Left kidney (tissue), 2 donors: ENCODE data around the gene RNF141. TPM values are rescaled to one million over a fixed set of nuclear protein-coding genes. Genes with fewer than 3 reads are reported as not detected.

Experiments
- DNase-seq: peaks from one replicate; pipeline ENCODE4 v3.0.0-alpha.2; 2013
- polyA plus RNA-seq: library from polyadenylated mRNA; unstranded; fragments of 120-200 nt; gene quantifications from one replicate; pipeline ENCODE4 v1.2.1, GENCODE V29; 2013; ENCODE audit not compliant: insufficient read length

The RNF141 gene
- polyA plus RNA-seq, 1 donor = 45.1 TPM

DNA sequence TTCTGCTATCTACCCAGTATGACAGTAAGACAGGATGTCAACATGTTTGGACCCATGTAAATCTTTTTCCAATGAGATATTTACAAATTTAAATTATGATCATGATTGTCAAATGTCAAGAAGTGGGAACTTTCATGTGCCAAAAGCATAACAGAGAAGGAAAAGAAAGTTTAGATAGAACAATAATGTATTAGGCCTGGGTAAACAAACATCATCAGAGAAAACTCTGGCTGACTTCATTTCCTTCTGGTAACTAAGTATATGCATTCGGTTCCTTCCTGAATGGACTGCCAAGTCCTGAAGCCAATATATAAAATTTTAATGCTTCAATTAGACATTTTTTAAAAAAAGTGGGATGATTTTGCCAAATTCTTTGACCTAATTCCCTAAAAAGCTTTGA lies 16.5 kb downstream of the RNF141 start:
- peak; percentile 32 for DNase-seq

DNA sequence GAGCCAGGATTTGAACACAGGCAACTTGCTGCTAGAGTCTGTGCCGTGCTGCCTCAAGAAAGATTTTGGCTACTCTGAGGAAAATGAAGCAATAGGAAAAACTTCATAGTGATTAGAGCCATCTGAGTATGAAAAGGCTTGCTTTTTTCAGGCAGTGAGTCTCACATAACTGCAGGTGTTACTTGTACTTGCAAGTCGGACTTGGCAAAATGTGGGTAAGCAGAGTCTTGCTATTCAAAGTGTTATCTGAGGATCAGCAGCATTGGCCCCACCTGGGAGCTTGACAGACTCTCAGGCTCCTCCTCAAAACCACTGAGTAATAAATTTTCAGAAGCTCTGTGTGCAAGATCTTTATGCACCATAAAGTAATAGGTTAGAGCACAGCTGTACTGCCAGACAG lies 18.1 kb downstream of the RNF141 start:
- no peak for DNase-seq

DNA sequence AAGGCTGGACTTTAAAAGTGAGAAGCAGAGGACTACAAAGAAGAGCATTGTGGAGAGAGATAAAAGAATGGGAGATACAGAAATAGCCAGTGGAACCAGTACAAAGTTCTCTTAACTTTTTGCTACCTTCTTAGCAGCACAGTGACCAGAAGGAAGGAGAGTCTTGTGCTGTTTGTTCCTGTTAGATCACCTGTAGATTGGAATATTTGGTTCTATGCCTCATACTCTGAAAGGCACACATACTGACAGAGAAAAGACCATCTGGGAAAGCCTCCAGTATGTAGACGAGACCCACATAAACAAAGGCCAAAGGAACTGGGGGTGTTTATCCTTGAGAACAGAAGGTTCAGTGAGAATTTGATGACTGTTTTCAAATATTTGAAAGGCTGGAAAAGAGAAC lies 18.7 kb downstream of the RNF141 start:
- no peak for DNase-seq

DNA sequence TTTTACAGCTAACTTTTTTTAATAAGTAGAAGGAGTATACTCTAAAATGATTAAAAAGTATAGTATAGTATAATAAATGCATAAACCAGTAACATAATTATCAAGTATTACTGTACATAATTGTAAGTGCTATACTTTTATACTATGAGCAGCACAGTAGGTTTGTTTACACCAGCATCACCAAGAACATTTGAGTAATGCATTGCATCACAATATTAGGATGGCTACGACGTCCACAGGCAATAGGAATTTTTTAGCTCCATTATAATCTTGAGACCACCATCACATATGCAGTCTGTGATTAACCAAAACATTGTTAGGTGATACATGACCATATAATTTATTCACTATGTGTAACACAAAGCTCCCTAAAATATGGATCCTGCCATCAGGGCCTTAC lies 20.4 kb downstream of the RNF141 start:
- no peak for DNase-seq

DNA sequence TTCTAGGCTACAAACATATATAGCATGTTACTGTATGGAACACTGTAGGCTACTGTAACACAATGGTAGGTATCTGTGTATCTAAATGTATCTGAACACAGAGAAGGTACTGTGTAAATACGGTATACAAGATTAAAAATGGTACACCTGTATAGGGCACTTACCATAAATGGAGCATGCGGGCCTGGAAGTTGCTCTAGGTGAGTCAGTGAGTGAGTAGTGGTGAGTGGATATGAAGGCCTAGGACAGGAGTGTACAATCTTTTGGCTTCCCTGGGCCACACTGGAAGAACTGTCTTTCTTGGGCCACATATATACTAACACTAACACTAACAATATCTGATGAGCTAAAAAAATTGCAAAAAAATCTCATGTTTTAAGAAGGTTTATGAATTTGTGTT lies 21.4 kb downstream of the RNF141 start:
- DNase-seq = no peak

DNA sequence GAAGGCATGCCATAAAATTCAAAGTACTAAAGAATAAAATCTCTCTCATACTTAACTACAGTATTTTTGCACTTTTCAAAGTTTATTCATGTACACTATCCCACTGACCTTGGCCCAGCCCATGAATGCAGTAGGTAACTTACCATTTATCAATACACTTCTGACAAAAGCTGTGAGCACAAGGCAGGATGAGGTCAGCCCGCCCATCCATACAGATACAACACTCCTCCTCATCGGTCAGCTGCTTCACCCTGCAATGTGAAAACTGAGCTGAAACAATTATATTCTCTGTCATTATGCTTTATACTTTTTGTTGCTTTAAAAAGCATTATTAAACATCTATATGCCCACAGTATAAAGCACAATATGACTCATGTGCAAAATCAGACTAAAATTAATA lies 22.1 kb downstream of the RNF141 start:
- no peak for DNase-seq

DNA sequence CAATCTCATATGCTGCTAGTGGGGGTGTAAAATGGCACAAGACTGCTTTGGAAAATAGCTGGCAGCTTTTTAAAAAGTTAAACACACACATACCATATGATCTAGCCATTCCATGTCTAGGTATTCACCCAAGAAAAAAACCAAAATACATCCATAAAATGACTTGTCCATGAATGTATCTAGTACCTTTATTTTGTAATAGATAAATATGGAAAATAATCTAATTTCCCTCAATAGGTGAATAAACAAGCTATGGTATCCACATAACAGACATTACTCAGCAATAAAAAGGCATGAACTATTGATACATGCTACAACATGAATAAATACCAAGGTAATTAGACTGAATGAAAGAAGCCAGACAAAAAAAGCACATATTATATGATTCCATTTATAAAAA lies 22.9 kb downstream of the RNF141 start:
- no peak for DNase-seq

DNA sequence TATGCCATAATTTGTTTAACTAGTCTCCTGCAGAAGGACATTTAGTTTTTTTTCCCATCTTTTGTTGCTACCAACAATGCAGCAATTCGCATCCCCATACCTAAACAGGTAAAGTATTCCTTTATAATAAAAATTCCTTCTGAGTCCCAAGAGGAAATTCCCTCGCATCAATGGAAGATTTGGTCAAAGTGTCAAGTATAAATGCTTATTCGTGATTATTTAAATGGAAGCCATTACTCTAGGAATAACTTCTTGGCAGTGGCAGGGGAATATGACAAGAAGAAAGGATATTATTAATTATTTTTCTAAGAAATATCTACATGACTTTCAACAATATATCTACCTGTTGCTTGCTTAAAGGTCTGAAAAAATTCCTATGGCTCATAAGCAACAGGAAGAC lies 25.6 kb downstream of the RNF141 start:
- DNase-seq = no peak

DNA sequence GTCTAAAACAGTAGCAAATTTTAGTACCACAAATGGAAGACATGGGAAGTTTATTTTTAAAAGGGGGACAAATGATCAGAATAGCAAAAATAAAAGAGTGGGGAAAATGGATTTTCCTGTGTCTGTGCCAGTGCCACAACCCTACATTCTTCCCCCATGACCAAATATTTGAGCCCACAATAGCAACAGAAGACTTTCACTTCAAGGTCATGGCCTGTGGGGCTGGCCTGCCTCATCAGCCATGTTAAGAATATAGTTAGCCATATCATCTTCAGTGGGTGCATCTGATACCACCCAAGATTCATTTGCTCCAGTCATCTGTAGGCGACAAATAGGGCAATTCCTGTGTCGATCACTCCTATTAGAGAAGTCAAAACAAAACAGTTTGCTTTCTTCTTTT lies 26.3 kb downstream of the RNF141 start:
- no peak for DNase-seq

DNA sequence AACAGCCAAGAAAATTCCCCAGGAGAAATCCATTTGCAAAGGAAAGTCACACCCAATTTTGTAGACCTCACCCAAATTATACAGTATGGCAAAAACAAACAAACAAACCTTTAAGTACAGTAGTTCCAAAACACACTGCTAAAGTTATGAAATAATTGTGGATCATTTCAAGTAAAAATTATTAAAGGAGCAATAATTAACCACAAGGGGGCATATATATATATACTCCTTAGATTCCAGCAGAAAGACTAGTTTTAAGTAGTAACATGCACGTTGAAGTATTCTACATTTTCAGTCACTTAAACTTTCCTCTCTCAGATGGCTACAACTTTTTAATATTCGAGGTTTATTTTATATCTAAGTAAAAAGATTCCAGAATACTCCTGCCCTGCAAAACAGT lies 26.8 kb downstream of the RNF141 start:
- no peak for DNase-seq

DNA sequence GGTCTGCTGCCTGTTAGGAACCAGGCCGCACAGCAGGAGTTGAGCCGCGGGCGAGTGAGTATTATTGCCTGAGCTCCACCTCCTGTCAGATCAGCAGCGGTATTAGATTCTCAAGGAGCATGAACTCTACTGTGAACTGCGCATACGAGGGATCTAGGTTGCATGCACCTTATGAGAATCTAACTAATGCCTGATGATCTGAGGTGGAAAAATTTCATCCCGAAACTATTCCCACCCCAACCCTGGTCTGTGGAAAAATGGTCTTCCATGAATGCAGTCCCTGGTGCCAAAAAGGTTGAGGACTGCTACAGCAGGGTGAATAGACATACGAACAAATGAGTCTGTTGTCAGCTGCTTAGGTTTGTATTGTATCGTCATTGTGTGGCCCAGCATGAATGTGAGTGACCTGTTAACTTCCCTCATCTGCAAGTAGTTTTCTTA lies 29.8 kb downstream of the RNF141 start:
- DNase-seq = no peak

DNA sequence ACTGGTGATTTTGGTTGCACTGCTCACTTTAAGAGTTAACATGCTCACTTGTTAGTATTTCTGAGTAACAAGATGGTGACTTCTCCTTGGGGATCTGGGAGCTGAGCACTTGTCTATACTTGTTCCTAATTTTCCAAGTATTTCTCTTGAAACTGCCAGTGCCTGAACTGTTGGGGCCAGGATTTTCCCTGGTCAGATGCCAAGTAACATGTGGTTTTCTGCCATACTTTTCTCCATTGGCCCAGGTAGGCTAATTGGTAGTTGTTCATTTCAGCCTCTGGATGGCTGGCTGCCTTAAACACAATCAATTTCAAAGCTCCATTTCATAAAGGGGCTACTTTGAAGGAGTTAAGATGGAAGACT lies 35.0 kb downstream of the RNF141 start:
- DNase-seq = no peak

DNA sequence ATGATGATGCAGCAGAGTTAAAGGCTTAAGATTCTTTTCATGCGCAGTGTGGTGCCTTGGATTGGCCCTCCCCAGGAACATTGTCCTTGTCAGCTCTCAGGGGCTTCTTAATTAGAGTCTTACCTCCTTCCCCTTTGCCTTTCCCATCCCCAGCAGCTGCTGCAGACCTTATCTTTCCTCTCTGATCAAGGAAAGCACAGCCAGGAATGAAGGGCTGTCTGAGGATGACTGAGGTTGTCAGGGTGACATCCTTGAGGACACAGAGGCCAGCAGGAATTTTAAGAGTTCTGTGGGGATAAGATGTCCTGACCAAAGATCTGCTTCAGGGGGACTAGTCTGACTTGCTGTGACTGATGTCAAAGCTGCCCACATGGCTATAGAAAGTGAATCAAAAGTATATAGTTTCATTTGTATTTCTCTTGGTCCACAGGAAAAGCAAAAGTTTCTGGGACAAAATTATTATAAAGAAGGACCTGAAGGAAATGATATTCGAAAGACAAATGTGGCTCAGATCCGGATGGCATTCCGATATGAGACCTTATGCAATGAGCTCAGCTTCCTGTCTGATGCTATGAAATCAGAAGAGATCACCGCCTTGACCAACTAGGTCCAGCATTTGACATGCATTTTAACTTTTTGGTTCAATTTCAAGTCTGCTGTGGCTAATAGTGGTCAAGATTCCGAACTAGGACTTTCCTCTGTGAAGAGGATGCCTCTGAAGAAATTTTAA lies 35.5 kb downstream of the RNF141 start:
- DNase-seq = no peak

DNA sequence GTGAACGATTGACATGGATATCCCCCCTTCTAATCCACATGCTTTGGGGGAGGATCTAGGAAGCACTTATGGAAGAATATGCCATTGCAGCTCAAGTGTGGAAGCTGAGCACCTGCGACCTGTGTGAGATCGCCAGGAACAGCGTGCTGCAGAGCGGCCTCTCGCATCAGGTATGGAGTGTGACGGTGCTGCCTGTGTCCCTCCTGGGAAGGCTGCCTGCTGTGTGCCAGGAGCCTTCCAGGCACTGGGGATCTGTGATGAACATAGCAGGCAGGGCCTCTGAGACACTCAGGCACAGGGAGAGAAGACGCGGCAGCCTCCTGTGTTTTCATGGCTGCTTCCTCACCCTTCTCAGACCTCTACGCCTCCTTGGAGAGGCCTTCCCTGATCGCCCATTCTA lies 36.5 kb downstream of the RNF141 start:
- DNase-seq = no peak

DNA sequence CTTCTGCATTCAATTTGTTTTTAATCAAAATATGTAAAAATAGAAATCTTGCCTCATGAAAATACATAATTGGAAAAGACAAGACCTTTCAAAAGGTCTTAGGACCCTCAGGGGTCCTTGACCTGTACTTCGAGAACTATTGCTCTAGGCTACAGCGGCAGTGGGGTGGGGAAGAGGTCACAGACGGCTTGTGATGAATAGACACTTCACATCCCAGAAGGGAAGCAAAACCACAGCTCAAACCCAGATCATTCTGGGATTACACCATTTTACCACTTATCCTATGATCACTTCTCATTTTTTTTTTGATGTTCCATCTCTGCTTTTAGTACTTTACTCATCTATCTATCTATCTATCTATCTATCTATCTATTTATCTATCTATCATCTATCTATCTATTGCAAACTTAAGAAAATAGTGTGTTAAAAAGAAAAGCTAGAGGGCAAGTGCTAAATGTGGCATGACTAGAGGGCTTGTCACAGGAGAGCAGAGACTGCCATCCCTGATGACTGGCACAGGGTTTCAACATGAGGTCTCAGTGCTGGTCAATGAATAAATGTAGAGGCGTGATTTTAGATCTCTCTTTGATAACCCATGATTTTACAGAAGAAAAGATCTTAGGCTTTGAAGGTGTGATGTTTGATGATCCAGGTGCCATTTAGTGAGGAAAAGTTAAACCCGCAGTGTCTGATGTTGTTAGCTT lies 37.1 kb downstream of the RNF141 start:
- DNase-seq = no peak

DNA sequence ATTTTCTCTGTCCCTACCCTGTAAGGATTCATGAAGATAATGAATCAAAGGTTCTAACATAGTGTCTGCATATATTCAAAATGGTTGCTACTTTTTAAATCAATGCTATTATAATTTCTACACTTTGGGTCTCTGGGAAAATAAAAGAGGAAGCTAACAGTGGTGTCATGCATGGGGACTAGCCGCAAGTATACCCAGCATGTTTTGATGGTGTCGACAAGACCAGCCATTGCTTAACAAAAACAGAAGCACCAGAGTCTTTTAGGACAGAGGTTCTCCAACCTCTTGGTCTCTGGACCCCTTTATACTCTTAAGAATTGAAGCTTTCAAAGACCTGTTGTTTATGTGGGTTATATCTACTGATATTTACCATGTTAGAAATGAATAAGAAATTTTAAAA lies 37.8 kb downstream of the RNF141 start:
- no peak for DNase-seq

DNA sequence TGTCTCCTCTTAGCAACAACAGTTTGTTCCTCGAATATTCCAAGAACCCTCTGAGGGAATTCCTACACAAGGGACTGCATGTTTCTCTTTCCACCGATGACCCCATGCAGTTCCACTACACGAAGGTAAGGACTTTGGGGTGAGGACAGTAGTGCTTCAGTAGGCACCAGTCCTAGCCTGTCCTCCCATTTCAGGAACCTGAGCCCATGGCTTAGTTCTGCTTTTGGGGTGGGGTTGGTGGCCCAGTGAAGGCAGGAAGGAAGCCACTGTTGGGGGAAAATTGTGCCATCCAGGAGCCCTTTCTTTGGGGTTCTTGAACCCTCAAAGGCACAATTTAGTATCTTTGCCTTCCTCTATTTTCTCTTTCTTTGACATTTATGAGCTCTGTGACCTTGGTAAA lies 38.2 kb downstream of the RNF141 start:
- DNase-seq = no peak

DNA sequence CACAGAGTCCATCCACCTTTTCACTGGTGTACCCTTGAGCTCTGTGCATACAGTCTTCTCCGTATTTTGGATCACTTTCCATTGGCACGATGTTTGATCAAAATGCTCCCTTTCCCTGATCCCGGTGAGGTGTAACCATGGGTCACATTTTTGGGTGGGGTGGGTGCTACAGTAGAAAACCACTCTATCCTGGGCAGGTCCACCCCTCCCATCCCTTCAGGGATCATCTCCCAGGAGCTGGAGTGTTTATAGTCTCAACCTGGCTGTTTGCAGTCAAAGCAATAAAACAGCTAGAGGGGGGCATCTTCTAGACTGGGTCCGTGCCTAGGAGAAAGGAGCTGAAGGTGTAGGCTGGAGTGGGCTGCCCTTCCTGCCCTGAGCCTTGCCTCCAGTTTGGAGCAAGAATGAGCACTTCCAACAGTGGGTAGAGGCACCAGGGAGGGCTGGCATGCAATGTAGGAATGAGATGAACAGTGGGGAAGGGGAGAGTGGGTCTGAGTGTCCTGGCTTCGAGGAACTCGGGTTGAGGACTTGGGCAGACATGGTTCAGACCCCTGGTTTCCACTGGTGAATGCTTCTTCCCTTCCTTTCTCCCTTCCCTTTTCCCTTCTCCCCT lies 38.8 kb downstream of the RNF141 start:
- no peak for DNase-seq

DNA sequence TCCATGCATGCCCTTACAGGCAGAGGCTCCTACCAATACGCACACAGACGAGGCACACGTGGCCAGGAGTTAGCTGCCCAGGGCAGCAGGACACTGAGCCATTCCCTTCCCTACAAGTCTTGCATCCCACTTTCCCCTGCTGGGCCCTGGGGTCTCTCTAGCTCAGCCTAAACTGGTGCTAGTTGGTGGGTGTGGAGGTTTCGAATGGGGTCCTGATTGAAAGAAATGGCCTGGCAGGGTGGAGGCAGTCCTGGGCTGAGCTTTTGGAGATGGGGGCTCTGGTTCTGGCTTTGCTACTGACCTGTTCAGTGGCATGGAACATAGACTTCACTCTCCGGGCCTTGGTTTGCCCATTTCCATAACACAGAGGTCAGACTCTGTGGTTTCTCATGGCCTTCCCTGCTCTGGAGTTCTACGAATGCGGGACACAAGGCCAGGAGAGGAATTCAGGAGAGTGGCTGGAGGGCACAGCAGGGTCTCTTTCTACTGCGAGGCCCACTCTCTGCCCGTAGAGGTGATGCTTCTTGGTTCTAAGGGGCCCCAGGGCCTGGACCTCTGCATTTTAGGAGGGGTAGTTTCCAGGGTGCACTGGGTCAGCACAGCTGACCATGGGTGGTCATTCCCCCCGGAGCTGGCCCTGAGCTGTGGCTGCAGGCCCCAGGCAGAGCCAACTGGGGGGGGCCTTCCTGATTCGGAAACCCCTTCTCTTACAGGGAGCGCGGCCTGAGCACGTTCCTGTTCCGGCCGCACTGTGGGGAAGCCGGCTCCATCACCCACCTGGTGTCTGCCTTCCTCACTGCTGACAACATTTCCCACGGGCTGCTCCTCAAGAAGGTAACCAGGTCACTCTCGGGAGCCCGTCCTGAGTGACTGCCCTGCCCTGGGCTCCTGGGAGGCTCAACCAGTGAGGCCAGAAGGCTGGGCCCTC lies 40.0 kb downstream of the RNF141 start:
- no peak for DNase-seq

DNA sequence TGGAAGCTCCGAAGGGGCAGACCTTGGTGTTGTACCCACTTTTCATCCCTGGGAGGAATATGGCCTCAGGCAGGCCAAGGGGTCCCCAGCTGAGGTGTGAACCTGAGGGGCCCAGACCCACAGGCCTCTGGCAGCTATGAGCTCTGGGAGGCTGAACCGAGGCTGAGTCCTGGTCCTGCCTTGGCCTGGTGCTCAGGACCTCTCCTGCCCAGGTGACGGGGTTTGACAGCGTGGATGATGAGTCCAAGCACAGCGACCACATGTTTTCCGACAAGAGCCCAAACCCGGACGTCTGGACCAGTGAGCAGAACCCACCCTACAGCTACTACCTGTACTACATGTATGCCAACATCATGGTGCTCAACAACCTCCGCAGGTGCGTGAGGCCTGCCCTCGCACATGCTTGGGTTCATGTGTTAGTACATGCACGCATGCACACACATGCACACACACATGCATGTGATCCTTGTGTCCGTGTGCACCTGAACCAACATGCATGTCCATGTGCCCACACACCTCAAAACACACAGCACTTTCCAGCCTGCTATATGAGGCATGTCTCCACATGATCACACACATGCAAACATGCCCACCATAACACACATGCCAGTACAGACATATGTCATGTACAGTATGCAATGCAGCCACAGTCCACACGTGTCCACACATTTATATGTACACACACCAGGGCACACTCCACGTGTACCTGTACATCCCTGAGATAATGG lies 40.9 kb downstream of the RNF141 start:
- no peak for DNase-seq

DNA sequence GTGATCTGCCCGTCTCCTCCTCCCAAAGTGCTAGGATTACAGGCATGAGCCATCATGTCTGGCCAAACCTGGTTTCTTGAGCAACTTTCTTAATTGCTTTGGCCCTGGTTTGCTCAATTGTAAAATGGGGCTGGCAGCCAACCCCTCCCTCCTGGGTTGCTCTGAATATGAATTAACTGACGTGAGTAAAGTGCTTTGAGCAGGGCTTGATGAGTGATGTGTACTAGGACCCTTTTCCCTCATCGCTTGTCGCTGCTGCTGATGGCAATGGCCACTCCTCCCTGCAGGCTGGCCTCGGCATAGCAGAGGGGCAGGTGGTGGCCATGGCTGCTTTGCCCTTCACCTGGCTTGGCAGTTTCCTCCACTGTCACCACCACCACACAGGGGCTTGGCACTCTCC lies 41.5 kb downstream of the RNF141 start:
- no peak for DNase-seq
